LHCN-M2 (cell line): ENCODE measurements around the gene GGTLC1. TPM values are rescaled to one million over a fixed set of nuclear protein-coding genes. Genes with fewer than 3 reads are reported as not detected.

Experiments used
- DNase-seq: peaks from one replicate; pipeline ENCODE4 v3.0.0-alpha.2; 2012; ENCODE audit warnings: low read depth
- total RNA-seq: library from RNA; depleted of rRNA; stranded (reverse); fragments of >200 nt; gene quantifications from 2 replicates; pipeline ENCODE4 v1.2.3, GENCODE V29; 2014; rRNA removed

The GGTLC1 gene
- total RNA-seq, 1 experiment from 2014 or later, result not detected

- DNase-seq, result no peak
Observed at GRCh38 chr20:23966927-23967615, 21.5 kb downstream of the GGTLC1 start.

- no peak for DNase-seq
Observed at GRCh38 chr20:23966298-23966697, 22.3 kb downstream of the GGTLC1 start.

DNA sequence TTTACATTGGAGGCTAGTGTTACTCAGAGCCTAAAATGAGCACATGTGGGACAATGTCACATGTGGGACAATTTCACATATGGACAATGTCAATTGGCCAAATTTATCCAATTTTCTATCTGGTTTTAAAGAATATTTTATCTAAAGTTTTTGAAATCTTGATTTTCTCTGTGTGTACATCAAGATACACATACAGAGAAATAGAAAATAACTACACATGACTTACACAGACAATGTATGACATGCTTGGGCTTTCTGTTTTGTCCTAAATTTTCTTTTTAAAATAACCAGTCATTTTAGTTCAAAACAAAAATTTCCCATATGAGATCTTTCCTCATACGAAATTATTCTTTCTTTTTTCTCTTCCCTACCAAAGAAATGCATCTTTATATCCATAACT, 24.6 kb downstream of the GGTLC1 start:
- no peak for DNase-seq

GRCh38 chr20:23962272-23962671, 26.3 kb downstream of the GGTLC1 start:
- no peak for DNase-seq

- DNase-seq, result no peak
Observed at GRCh38 chr20:23959054-23959453, 29.5 kb downstream of the GGTLC1 start.

DNA sequence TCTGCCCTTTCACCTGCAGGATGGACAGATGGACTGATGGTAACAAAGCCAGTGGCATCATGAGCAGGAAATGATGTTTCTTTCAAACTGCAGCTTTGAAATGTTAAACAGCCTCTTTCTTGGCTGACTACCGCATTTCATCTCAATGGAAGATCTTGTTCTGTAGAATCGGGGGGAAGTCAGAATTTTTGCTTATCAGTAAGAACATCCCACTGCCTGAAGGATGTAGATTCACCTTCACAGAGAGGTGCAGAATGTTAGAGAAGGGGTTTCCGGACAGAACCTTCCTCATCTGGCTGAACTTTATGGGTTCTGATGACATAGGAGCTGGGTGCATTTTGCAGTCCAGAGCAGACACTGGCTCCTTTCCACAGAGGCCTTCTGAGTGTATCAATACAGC, 32.7 kb downstream of the GGTLC1 start:
- DNase-seq, result no peak

DNA sequence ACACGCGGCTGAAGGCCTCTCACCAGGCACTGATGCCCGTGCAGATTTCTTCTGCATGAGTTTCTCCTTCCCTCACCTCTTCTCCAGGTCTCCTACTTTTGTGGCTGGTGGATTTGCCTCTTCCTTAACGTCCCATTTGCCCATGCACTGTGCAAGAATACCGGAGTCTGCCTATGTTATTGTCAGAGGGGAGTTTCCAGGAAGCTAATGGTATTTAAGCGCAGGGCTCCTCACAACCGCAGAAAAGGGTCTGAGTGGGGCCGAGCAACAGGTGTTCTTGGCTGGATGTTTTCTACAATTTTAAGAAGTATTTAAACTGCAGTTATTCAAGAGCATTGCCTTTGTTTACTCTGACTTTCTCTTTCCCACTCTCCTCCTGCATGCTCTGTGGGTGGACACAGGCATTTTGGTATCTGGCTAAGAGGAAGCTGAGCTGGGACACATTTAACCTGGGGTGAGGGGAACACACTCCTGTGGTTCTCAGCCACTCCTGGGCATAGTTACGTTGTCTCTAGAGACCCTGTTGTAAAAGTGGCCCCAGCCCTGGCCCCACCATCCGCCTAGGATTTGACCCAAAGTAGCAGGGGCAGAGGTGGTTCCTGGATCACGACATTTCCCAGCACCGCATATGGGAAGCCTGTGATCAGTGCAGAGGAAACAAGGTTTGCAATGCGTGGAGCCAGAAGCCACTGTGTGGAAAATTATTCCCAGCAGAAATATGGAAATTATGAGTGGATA, 34.4 kb downstream of the GGTLC1 start:
- DNase-seq, result no peak

- no peak for DNase-seq
Observed at GRCh38 chr20:23946206-23946605, 42.4 kb downstream of the GGTLC1 start.

GRCh38 chr20:23943304-23943703, 45.3 kb downstream of the GGTLC1 start:
- DNase-seq, result no peak

DNA sequence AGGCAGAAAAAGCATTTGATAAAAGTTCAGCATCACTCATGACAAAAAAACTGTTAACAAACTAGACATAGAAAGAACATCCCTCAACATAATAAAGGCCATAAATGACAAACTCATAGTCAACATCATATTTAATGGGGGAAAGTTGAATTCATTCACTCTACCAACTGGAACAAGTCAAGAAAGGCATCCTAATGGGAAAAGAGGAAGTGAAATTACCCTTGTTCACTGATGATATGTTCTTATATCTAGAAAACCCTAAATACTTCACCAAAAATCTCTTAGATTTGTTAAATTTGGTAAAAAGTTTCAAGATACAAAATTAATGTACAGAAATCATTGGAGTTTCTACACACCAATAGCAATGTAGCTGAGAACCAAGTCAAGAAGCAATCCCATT, 48.9 kb downstream of the GGTLC1 start:
- no peak for DNase-seq

- no peak for DNase-seq
Observed at GRCh38 chr20:23939063-23939462, 49.5 kb downstream of the GGTLC1 start.

DNA sequence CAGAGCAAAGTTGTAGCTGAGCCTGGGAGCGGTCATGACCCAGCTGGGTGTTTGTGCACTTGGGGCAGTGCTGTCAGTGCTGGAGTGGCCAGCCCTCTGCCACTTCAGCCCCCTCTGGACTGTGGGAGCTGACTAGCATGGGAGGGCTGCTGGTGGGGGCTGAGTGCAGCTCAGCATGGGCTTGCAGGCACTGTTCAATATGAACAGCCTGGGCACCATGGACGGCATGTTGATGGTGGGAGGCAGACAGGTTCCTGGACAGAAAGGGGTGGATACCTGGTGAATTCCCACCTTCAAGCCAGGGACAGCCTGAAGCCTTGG, 50.5 kb downstream of the GGTLC1 start:
- no peak for DNase-seq

GRCh38 chr20:23937303-23938117, 51.1 kb downstream of the GGTLC1 start:
- no peak for DNase-seq

Other genes with a start within 250 kb of the GGTLC1 start
- not detected in 2 replicates for gene CST1, start 237.8 kb downstream of the GGTLC1 start, total RNA-seq
- gene CST2, start 162.1 kb downstream of the GGTLC1 start, total RNA-seq, result not detected in 2 replicates
- not detected in 2 replicates for gene CST5, start 109.0 kb downstream of the GGTLC1 start, total RNA-seq